ENCODE measurements around the gene PTK6. TPM values are rescaled to one million over a fixed set of nuclear protein-coding genes. Genes with fewer than 3 reads are reported as not detected.

The PTK6 gene
- total RNA-seq, 4 donors from 2014 or later: 0.11 TPM; not detected in 3

DNA sequence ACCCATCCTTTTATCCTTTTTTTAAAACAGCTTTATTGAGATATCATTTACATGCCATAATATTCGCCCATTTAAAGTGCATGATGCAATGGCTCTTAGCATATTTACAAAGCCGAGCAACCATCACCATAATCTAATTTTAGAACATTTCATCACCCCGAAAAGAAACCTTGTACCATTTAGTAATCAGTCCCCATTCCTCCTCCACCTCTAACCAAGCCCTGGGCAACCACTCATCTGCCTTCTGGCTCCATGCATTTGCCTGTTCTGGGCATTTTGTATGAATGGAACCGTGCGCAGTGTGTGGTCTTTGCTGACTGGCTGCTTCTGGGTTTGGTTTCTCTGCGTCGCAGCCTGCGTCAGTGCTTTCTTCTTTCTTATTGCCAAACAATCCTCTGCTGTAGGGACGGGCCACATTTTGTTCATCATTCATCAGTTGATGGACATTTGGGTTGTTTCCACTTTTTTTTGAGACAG is 28.1 kb downstream of the PTK6 start:
- Histone ChIP-seq H3K9me3 (no peaks in the 10 kb centered on the region), H3K27ac (no peak overlapping the region), H3K4me3 (replicated peaks in 1 of 3) (no peak overlapping the region), H3K36me3 (no peaks in the 10 kb centered on the region), H3K27me3 (no peaks in the 10 kb centered on the region), H3K4me1 (no peaks in the 10 kb centered on the region)
- 86 to 90% methylated on average over 9 of the region's 9 CpGs for WGBS, 2 donors
- intact Hi-C loops (cut with DNase I): no loop called here
- DNase-seq: no peak
- TF ChIP-seq, protein P1, sequence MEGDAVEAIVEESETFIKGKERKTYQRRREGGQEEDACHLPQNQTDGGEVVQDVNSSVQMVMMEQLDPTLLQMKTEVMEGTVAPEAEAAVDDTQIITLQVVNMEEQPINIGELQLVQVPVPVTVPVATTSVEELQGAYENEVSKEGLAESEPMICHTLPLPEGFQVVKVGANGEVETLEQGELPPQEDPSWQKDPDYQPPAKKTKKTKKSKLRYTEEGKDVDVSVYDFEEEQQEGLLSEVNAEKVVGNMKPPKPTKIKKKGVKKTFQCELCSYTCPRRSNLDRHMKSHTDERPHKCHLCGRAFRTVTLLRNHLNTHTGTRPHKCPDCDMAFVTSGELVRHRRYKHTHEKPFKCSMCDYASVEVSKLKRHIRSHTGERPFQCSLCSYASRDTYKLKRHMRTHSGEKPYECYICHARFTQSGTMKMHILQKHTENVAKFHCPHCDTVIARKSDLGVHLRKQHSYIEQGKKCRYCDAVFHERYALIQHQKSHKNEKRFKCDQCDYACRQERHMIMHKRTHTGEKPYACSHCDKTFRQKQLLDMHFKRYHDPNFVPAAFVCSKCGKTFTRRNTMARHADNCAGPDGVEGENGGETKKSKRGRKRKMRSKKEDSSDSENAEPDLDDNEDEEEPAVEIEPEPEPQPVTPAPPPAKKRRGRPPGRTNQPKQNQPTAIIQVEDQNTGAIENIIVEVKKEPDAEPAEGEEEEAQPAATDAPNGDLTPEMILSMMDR (IDR thresholded peaks at IDR 0.05): no peak
- TF ChIP-seq POLR2A (IDR thresholded peaks at IDR 0.05): no peak

DNA sequence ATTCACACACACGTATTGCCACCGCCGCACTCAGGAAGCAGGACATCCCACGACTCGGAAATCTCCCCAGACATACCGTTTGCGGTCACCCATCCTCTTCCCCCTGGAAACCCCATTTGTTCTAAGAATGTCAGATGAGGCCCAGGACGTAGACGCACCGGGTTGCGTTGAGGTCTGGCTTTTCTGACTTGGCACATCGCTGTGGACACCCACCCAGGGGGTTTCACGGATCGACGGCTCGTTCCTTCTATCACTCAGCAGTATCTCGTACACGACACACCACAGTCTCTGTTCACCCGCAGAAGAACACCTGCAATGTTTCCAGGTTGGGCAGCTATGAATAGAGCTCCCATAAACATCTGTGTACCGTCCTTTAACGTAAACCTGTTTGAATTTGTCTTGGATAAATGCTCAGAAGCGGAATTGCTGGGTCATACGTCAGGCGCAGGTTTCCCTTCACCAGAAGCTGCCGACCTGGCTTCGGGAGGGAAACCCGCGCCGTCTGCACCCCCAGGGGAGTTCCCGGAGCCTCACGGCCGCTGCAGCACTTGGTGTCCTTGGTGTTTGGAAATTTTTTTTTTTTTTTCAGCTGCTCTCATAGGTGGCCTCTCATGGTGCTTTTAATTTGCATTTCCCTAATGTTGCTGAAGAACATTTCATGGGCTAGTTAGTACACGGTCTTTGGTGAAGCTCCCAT is 29.0 kb downstream of the PTK6 start:
- 78 to 89% methylated on average over 33 of the region's 33 CpGs for WGBS, 2 donors
- Histone ChIP-seq H3K4me3 (replicated peaks in 1 of 3) (no peak overlapping the region), H3K9me3 (no peaks in the 10 kb centered on the region), H3K4me1 (no peaks in the 10 kb centered on the region), H3K27me3 (no peaks in the 10 kb centered on the region), H3K27ac (no peak overlapping the region), H3K36me3 (no peaks in the 10 kb centered on the region)
- TF ChIP-seq, protein P1 (IDR thresholded peaks at IDR 0.05): no peak
- TF ChIP-seq POLR2A (IDR thresholded peaks at IDR 0.05): no peak
- intact Hi-C loops (cut with DNase I): no loop called here
- no peak for DNase-seq

DNA sequence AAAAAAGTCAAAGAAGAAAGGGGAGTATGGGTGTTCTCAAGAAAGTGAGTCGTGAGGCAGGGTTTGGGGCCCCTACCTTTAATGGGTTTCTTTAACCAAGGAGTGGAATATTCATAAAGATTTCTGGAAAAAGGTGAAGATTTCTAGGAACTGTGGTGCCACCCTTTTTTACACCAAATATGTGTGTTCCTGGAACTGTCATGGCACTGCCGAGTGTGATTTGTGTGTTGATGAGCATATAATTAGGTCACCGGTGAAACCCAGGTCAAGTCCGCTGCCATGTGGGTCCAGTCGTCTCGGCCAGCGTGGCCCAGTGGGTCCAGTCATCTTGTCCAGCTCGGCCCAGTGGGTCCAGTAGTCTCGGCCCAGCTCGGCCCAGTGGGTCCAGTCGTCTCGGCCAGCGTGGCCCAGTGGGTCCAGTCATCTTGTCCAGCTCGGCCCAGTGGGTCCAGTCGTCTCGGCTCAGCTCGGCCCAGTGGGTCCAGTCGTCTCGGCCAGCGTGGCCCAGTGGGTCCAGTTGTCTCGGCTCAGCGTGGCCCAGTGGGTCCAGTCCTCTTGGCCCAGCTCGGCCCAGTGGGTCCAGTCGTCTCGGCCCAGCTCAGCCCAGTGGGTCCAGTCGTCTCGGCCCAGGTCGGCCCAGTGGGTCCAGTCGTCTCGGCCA is 30.0 kb downstream of the PTK6 start:
- no peak for DNase-seq
- Histone ChIP-seq H3K27ac (no peak overlapping the region), H3K27me3 (peaks cover 5% of the 10 kb centered on the region), H3K4me1 (no peaks in the 10 kb centered on the region), H3K36me3 (no peaks in the 10 kb centered on the region), H3K9me3 (no peaks in the 10 kb centered on the region), H3K4me3 (replicated peaks in 1 of 3) (no peak overlapping the region)
- TF ChIP-seq POLR2A (IDR thresholded peaks at IDR 0.05): no peak
- TF ChIP-seq, protein P1 (IDR thresholded peaks at IDR 0.05): no peak
- intact Hi-C loops (cut with DNase I): no loop called here
- 88 to 94% methylated on average over 14 to 18 of the region's 30 CpGs for WGBS, 2 donors

DNA sequence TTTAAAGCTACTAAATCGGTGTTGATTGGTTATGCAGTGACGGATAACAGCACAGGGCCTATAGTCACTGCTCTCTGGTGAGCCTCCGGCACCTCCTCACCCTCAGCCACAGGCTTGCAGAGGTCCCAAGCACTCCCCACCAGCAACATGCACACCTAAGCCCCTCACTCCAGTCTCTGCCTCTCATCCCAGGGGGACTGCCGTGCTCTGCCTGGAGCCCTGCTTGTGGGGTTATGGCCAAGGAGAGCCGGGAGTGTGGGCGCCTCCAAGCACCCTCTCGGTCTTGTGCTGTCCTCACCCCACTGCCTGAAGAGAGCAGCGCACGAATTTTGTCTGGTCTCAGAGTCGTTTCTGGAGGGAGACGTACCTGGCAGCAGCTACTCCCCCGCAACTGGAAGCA is 31.5 kb downstream of the PTK6 start:
- no peaks in the 10 kb centered on the region for H3K36me3 ChIP-seq
- peaks cover 5% of the 10 kb centered on the region for H3K27me3 ChIP-seq
- no peaks in the 10 kb centered on the region for H3K4me1 ChIP-seq
- WGBS, 2 donors: 81 to 93% methylated on average over 11 to 12 of the region's 12 CpGs
- intact Hi-C loops (cut with DNase I): no loop called here
- H3K27ac ChIP-seq: no peak overlapping the region
- no peak for DNase-seq
- H3K4me3 ChIP-seq (replicated peaks in 1 of 3): no peak overlapping the region
- TF ChIP-seq, protein P1 (IDR thresholded peaks at IDR 0.05): no peak
- no peak for TF ChIP-seq POLR2A (IDR thresholded peaks at IDR 0.05)
- H3K9me3 ChIP-seq: no peaks in the 10 kb centered on the region

DNA sequence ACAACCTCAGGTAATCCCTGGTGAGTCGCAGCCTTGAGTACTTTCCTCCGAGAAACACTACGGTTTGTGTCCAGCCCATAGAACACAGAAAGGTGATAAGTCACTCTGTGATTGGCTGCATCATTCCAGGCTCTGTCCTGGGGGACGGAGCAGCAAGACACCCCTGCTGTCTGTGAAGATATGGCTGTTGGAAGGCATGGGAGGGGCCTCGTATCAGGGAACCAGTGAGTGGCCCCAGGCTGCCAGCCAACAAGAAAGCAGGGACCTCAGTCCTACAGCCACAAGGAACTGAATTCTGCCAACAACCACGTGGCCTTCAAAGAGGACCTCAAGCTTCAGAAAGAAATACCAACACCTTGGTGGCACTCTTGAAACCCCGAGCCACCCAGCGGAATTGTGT is 31.9 kb downstream of the PTK6 start:
- Histone ChIP-seq H3K4me1 (no peaks in the 10 kb centered on the region), H3K27ac (no peak overlapping the region), H3K4me3 (replicated peaks in 1 of 3) (no peak overlapping the region), H3K27me3 (peaks cover 5% of the 10 kb centered on the region), H3K36me3 (no peaks in the 10 kb centered on the region), H3K9me3 (no peaks in the 10 kb centered on the region)
- TF ChIP-seq, protein P1 (IDR thresholded peaks at IDR 0.05): no peak
- TF ChIP-seq POLR2A (IDR thresholded peaks at IDR 0.05): no peak
- WGBS, 2 donors: 89% methylated on average over 7 to 8 of the region's 8 CpGs
- intact Hi-C loops (cut with DNase I): no loop called here
- no peak for DNase-seq
